ENCODE data around the gene FARS2.

The FARS2 gene

DNA sequence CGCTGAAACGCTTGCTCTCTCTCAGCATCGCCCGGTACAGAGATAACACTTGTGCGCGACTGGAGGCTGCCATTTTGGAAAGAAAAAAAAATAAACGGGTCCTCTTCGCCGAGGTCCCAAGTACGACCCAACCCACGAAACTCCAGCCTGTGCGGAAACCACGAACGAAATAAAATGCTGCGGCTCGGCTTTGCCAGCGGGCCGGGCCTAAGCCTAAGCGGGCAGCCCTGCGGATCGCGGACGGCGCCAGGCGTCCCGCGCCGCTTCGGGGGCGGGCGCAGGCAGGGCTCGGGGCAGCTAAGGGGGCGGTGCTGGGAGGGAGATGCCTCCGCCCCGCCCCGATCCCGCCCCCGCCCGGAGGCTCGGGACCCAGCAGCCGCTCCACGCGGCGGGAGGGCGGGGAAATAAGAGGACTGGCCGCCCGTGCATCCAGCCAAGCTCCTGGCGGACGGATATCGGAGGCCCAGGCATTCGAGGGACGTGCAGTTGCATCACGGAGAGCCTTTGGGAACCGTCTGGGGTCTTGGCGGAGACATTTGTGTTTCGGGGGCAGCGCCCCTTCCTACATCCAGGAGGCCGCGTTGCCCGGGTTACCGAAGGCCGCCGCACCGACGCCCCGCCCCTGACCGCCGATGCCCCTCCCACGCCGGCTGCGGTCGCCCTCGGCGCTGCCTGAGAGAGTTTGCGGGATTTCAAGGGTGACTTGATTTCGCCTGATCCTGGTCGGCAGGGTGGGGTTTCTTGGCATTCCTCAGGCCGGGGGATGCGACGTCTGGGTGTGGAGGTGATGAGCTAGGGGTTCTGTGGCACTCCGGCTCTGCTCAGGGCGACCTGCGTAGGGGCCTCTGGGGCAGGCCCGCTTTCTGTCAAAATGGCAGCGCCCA, at the start of gene FARS2, which contains the start of gene LYRM4:
FARS2 (plus strand) TSS at position 853 of the 884 bp plus-strand sequence.
LYRM4 (minus strand) TSS at position 290 of the 884 bp plus-strand sequence; CDS start at position 73, 217 bp downstream.
- DNase-seq (ENCODE audit: low spot score) = peak; percentile 69

DNA sequence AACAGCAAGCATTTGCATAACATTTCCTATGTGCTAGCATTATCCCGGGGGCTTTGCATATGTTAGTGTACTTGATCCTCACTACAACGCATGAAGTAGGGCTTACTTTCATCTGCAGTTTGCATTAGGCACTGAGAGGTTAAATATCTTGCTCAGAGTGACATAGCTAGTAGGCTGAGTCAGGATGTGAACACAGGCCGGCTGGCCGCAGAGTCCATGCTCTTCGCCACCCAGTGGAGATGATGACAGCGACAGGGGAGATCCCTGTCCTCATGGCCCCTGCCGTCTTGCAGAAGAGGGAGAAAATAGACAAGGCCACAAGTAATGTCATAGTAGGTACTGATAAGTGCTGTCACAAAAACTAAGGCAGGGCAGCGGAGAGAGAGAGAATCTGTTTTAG, 47.5 kb upstream of the FARS2 start:
- DNase-seq (ENCODE audit: low spot score) = no peak

DNA sequence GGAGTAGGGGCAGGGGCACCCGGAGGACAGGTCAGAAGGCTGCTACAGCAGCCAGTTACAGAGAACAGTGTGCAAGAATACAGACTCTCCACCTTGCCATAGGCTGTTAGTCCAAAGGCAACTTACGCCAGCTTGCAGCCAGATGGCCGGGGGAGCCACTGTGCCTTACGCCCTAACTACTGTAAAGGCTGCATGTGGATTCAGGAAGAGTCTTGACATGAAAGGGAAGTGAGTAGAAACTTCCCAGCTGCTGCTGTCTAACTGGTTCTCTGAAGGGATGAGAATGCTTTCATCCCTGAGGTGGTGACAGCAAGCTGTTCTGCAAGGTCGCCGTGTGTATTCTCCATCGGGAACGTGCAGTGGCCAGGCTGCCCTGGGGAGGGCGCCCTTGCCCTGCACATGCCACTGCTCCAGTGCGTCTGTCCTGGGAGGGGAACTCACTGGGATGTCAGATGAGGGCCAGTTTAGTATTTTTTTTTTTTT, 46.7 kb upstream of the FARS2 start:
- no peak for DNase-seq (ENCODE audit: low spot score)

DNA sequence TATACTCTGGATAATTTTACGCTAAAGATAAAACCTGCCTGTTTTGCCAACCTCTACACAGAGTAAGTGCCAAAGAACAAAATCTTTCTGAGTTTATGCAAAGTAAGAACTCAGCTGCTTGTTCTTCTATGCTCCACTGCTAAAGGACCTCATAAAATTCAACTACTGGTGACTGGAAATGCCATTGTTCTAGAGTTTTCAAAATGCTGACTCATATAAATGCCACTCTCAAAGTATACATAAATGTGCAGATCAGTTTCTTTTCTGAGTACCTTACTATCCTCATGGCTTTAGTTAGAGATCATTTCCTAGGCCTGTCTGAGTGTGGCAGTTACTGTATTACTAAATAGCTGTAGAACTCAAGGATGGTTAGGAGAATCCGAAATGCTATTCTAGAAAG, 46.2 kb upstream of the FARS2 start:
- no peak for DNase-seq (ENCODE audit: low spot score)

DNA sequence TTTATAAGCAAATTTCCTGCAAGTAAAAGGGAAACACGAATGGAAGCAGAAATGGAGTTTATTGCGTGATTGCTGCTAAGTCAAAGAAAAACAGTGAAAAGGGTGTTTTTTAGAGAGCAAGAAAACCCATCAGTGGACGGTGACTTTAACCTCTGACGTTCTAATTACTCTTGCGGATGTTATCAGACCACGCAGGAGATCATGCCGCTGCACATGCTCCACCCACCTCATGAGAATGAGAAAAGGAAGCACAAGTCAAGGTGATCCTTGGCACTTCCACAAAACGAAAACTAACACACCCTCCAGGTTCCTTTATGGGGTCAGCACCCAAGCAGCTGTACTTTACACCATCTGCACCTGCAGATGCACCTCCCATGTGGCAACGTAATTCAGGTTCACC, 45.5 kb upstream of the FARS2 start:
- no peak for DNase-seq (ENCODE audit: low spot score)

DNA sequence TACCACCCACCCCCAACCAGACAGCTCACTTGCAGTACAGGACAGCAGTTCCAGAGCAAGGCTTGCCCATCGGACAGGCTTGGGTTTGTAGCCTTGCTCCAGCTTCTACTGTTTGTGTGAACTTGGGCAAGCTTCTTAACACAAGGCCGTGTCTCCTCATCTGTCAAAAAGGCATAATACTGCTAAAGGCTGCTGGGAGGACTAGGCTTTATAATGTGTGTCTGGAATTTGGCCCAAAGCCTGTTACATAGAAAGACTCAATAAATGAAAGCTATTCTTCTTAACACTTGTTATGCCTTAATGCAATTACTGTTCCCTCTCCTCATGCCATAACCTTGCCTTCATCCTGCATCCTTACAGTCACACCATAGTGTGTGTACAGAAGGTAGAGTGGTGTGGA, 44.0 kb upstream of the FARS2 start:
- DNase-seq (ENCODE audit: low spot score) = no peak

DNA sequence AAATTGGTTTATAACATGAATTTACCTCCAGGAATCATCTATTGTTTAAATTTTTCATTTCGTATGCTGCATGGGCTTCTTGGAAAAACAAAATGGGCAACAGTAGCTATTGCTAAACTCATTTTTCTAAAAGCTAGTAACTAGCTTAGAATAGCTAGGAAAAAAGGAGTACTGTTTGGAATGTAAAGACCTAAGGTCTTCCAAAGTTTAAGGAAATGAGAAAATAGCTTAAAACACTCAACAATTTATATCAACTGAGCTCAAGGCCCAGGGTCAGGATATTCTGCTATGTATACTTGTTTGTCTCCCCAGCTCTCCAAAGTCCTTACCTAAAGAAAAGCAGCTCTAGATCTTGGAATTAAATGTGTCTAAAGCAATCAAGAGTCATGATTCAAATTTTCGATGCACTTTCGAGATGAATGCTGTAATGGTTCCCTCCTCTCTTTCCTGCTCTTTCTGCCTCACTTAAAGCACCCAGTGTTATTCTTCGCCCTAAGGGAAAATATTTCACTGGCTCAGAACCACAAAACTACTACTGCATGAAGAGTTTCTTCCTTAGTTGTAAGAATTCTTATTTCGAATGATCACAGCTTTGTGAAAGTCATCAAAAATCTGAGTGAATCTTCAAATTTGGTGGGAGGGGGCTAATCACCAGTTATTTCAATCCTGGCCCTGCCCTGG, 42.2 kb upstream of the FARS2 start:
- DNase-seq (ENCODE audit: low spot score) = no peak

DNA sequence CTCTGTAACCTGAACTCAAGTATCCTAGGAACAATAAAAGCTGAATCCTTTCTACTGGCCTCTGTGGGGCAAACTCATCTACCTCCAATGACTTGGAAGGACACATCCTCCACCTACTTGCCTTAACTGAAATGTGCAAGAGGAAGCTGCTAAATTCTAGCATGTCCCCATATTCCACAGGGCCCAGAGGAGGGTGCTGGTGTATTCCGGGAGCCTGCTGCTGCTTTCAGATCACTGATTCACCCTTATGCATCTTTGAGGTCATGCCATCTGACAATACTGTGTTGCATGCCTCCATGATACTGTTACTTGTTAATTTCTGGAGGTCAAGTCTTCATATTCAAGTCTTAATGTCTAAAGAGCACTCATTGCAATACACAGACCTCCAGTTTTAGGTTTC, 40.9 kb upstream of the FARS2 start:
- DNase-seq (ENCODE audit: low spot score) = no peak

DNA sequence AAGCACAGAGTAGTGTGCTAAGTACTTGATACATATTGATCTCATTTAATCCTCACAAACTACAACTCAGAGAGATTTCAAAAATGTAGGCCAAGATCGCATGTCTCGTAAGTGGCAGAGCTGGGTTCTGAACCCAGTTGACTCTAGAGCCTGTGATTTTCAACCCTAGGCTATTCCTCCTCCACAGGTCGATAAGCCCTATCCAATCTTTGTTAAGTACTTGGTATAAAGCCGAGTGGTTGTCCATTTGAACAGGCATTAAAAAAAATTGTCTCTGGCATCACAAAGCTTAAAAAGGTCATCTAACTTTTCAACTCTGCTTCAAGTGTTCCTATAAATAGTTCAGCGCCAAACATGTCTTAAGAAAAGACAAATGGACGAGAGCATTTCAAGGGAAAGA, 38.0 kb upstream of the FARS2 start:
- DNase-seq (ENCODE audit: low spot score) = no peak

DNA sequence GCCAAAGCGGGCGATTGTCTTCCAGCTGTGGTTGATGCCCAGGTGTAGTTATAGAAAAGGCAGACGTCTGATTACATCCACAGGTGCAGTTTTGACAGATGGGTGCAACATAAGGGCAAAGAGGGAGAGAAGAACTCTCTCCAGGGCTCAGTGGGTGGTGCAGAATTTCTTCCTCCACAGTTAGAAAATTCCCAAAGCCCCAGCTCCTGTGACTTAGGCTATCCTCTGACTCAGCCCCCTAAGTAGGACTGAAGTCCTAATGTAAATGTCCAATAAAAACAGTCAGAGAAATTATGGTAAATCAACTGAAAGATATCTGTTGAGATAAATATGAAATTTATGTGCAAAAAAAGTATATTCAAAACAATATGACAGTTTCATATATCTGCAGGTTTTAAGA, 32.0 kb upstream of the FARS2 start:
- DNase-seq (ENCODE audit: low spot score) = no peak

DNA sequence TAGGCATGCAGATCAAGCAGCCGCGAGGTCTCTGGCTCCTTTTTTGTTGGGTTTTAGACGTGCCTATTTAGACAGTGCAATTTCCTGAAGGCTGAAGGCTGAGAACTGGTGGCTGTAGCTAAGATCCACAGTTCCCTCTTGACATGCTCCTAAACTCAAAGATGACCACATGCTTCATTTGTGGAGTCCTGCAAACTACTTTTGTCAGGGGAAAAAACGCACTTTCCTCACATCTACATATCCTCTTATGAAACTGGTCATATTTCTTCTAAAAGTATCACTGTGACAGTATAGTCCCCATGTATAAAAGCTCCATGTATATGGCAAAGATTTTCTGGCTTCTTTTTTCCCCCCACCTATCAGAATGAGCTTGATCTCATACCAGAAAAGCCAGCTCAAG, 31.2 kb upstream of the FARS2 start:
- no peak for DNase-seq (ENCODE audit: low spot score)

DNA sequence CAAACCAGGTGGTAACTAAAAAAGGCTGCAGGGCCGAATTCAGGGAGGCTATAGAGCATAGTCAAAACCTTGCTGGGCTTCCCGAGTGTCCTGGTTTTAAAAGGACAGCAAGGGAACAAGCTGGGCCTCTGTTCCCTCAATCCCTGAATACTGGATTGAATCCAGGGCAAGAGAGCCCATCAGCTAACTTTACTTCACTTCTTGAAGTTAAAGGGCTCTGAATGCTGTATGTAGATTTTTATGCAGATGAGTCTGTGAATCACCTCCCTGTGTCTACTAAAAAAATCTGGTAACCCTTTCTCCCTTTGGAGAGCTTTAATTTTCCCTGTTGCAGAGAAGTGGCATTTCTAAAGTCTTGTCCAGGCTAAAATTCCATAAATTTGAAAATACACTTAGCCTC, 30.0 kb upstream of the FARS2 start:
- DNase-seq (ENCODE audit: low spot score) = no peak

DNA sequence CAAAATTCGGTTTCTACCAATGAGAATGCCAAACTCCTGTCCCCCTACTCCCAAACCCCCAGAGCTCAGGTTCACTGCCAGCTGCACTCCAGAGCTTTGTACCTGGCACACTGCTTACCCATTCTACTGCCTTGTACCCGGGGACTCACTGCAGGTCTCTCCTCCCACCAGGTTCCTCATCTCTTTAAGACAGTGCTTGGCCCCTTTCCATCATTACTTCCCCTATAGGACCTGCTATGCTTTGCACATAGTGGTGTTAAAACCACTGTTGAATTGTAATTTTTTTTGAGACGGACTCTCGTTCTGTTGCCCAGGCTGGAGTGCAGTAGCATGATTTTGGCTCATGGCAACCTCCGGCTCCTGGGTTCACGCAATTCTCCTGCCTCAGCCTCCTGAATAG, 26.4 kb upstream of the FARS2 start:
- no peak for DNase-seq (ENCODE audit: low spot score)

DNA sequence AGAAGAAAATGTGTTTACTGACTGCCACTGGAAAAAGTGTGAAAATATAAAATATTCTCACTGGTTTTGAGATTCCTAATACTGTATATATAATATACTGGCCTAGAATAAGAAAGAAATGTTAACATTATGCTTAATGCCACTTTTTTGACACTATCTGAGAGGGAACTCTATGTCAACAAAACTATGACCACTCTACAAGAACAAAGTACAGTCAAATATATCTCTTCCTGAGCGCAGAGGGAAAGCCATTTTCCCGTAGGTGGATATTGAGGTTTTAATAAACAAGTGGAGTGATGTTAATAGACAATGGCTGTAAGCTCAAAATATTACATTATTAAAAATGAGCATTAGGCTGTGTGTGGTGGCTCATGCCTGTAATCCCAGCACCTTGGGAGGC, 25.5 kb upstream of the FARS2 start:
- no peak for DNase-seq (ENCODE audit: low spot score)

DNA sequence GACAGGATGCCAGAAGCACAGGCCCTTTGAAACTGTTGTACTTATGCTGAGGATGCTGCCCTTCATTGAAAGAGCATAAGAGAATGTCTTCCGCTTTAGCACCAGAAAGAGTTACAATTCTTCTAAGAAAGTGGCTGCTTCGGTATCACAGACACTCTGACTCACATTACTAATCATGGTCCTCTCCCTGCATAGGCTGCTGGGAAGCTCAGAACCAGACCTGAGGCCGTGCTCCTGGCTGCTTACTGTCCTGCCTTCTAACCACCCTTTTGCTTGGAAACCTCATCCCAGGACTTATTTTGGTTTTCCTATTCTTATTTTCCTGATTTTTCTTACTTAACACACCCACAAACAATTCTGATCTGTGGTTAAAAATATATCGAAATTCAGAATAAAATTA, 23.5 kb upstream of the FARS2 start:
- DNase-seq (ENCODE audit: low spot score) = no peak

DNA sequence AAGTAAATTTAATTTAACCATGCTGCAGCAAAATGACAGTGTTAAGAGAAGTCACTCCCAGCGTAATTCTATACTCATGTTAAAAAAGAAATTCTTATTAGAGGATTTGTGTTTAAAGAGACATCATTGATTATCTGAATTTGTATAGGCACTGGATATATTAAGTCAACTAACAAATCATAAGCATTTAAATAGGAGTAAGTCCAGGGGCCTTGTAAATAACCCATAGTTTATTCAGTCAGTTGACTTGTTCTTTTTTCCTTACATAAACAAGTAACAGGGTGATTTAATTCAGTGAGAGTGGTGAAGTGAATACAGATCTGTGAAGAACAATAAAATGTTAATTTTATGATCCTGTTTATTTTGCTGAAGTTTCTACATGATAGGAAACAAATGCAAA, 23.0 kb upstream of the FARS2 start:
- no peak for DNase-seq (ENCODE audit: low spot score)

DNA sequence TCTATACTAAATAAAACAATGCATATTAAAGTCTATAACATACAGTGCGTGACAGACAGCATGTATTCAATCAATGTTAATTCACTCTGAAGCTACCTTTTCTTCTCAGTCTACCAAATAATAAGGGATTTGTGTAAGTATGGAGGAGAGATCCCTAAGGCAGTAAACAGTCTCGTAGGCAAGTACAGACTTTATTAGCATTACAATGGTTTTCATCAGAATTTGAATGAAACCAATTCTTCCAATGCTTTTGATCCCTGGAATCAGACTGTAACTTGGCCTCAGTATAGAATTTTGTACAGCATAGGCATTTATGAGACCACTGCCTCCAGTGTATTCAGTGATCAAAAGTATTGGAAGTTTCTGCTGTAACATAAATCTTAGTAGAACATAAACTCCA, 20.1 kb upstream of the FARS2 start:
- DNase-seq (ENCODE audit: low spot score) = no peak

DNA sequence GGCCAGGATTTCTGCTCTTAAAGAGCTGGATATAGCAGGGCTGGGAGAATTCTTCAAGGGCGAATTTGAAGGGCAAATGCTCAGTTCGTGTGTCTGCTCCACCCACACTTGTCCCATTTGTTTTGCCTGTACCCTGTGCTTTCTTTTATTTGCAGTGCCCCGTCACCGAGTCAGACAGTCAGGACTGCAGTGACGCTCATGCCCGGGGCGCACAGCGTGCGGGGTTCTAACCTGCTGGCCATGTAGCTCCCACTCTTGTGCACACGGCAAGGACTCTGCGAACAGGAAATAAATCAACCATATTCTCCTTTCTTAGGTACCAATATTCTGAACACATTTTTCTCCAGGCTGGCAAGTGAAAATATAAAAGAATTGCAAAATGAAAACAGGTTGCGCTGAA, 18.2 kb upstream of the FARS2 start:
- no peak for DNase-seq (ENCODE audit: low spot score)

DNA sequence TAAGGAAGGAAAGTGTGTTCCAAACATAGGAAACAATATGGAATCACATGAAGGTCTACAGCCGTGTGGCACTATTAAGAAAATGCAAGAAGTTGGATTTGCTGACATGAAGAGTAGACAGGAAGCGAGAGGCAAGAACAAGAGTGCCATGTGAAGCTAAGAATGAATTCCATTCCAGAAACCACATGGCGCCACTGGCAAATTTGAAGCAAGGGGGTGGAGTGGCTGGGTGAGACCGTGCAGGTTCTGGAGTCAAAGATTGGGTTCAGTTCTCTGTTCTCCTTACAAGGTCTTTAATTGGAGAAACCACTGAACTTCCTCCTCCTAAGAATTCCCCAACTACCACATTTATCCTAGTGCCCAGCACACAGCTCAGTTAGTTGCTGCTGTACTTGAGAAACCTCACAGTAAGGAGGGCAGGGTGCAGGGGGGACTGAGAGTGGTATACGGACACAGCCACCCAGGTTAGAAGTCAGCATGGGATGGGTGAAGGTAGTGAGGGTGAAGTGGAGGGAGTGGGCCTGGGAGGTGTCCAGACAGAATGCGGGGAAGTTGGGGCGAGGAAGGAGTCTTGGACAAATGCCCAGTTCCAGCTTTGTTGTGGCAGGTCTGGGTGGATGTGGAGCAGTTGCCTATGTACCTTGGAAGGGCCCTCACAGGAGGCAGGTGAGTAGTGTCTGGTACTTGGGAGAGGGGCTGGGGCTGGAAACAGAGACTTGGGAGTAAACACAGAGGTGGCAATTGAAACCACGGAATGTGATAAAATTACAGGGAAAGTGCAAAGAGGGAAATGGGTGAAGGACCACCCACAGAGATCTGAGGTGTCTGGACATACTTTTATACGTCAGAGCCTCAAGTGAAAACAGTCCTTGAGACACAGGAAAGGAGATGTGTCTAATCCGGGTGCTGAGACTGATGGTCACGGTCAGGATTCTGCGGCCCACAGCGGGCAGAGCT, 14.9 kb upstream of the FARS2 start:
- no peak for DNase-seq (ENCODE audit: low spot score)

DNA sequence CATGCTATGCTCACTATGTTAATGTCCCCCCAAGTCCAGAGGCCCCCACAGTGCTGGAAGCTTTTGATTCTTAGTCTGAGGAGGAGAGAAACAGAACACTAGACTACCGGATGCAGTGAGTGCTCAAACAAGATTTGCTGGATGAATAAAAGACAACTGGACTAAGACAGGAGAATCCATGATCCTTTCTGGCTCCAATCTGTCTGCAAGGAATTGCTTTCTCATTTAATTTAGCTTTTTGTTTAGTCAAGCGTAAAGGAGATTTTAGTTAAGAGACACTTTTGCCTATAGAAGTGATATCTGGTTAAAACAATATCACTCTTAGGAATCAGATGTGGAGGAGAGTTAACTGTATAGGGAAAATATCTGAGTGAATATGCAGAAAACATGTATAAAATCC, 14.1 kb upstream of the FARS2 start:
- DNase-seq (ENCODE audit: low spot score) = no peak

DNA sequence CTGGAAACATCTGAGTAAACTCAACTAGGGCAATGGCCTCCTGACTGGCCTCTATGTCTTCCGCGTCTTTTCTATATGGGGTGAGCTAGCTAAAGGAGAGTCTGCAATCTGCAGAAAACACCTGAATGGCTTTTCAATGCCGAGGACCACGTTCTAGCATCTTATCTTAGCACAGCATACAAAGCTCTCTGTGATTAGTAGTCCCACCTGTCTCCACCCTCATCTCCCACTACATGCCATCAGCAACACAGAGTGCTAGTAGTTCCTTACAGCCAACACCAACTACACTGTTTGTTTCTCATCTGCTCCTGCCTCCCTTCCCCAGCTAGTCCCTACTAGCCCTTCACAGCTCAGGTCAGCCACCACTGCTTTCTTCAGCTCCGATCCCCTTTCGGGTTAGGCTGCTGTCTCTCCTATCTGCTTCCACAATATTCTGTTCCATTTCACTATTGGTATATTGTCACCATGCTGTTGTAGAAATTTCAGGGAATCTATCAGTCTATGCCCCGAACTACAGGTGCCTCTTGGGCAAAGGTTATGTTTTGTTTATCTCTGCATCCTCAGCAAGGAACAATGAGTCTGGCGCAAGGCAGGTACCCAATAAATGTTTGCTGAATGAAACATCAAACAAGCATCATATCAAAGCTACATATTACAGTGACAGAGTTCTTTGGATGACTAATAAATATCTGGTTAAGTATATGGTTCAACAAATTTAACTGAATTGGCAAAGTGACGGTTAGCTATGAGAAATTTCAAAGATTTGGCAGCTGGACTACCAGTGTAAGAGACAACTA, 12.8 kb upstream of the FARS2 start:
- DNase-seq (ENCODE audit: low spot score) = no peak
